Measurements from ENCODE around the gene CAPN2. TPM values are rescaled to one million over a fixed set of nuclear protein-coding genes. Genes with fewer than 3 reads are reported as not detected.

CAPN2 gene
- polyA plus RNA-seq, 1 of the 3 experiments (the other 2 are of a cell fraction), result 208 TPM

DNA sequence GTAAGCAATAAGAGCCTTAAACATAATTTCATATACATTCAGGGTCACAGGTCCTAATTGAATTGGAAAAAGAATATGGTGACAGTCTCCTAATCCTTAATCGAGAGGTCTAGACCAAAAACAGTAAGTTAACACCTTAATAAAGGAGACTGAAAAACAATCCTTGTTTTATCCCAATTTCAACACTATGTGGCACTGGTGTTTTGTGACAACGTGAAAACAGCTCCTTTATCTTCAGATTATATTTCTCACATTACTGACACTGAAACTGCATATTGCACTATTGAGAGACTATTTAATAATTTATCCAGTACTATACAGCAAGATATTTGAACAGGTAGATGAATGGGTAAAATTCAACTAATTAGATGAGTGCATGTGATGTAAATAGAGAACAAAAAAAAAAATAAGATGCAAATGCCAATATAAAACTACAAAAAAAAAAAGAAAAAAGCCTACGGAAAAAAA lies 99.3 kb downstream of the CAPN2 start:
- Histone ChIP-seq H3K27me3 (ENCODE audit: insufficient read depth) (no peaks in the 10 kb centered on the region), H3K4me2 (no peak overlapping the region), H3K4me3 (ENCODE audit: low read depth in 2 of 2, low read length in 1 of 2) (no peak overlapping the region; a peak in 1 of 4 replicates), H3F3A (replicated peaks; ENCODE audit: insufficient read depth) (peaks cover 5% of the 10 kb centered on the region), H3K9ac (no peak overlapping the region), H4K20me1 (ENCODE audit: insufficient read depth) (no peaks in the 10 kb centered on the region), H3K36me3 (replicated peaks in 1 of 2; ENCODE audit: control insufficient read depth in 1 of 2, insufficient read depth in 2 of 2, low read length in 1 of 2) (peaks cover 44 to 49% of the 10 kb centered on the region in 2 experiments), H3K9me3 (0 out of 2 replicates have a peak, but pooled peaks cover 3% of the 10 kb centered on the region), H3K9me2 (no peaks in the 10 kb centered on the region), H2AFZ (ENCODE audit: low read depth) (no peak overlapping the region), H3K4me1 (ENCODE audit: control insufficient read depth in 1 of 2, insufficient read depth in 2 of 2, low read depth in 1 of 2, low read length in 1 of 2) (no peaks in the 10 kb centered on the region), H3K79me2 (ENCODE audit: insufficient read depth) (peaks cover 40% of the 10 kb centered on the region), H3K27ac (ENCODE audit: low read depth in 2 of 2, low read length in 1 of 2) (no peak overlapping the region)
- CTCF ChIA-PET, result interaction anchor here (0.5 to 2.7 kb wide), 24 partner anchors 9 to 532 kb away, joined by 3 to 26 read pairs (median 6); partner anchors contain the start of gene TP53BP2
- WGBS (ENCODE audit: low lambda C conversion rate), result 65% methylated on average over 3 of the region's 3 CpGs
- POLR2A ChIA-PET, result no interaction called here
- TF ChIP-seq, protein P1, sequence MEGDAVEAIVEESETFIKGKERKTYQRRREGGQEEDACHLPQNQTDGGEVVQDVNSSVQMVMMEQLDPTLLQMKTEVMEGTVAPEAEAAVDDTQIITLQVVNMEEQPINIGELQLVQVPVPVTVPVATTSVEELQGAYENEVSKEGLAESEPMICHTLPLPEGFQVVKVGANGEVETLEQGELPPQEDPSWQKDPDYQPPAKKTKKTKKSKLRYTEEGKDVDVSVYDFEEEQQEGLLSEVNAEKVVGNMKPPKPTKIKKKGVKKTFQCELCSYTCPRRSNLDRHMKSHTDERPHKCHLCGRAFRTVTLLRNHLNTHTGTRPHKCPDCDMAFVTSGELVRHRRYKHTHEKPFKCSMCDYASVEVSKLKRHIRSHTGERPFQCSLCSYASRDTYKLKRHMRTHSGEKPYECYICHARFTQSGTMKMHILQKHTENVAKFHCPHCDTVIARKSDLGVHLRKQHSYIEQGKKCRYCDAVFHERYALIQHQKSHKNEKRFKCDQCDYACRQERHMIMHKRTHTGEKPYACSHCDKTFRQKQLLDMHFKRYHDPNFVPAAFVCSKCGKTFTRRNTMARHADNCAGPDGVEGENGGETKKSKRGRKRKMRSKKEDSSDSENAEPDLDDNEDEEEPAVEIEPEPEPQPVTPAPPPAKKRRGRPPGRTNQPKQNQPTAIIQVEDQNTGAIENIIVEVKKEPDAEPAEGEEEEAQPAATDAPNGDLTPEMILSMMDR (IDR thresholded peaks at IDR 0.05), result peak; percentile 69
- TF ChIP-seq TAF1 (IDR thresholded peaks at IDR 0.05; ENCODE audit: borderline replicate concordance, low read depth, low read length), result no peak
- peak; percentile 70 for TF ChIP-seq SMC3 (IDR thresholded peaks at IDR 0.05; ENCODE audit: low read depth, low read length)
- peak; percentile 85 for TF ChIP-seq RAD21 (IDR thresholded peaks at IDR 0.05; ENCODE audit: low read length)
- DNase-seq, result peak; percentile 24

DNA sequence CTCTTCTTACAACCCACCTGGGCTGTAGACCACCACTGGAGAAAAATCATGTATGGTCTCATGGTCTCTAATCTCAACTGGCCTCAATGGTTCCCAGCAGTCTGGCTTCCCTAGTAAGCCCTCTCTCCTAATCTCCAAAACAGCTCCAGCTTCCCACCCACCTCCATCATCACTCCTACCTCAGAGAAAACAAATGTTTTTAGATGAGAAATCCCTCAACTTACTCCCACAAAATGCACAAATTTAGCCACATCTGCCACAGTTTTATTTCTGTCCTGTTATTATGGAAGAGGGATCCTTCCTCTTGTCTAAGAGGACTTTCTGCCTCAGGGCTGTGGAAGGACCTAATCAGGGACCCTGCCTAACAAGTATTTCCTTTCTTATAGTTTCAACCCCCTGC lies 101.3 kb downstream of the CAPN2 start:
- no peaks in the 10 kb centered on the region for H3K27me3 ChIP-seq (ENCODE audit: insufficient read depth)
- no peak for TF ChIP-seq SMC3 (IDR thresholded peaks at IDR 0.05; ENCODE audit: low read depth, low read length)
- TF ChIP-seq, protein P2, sequence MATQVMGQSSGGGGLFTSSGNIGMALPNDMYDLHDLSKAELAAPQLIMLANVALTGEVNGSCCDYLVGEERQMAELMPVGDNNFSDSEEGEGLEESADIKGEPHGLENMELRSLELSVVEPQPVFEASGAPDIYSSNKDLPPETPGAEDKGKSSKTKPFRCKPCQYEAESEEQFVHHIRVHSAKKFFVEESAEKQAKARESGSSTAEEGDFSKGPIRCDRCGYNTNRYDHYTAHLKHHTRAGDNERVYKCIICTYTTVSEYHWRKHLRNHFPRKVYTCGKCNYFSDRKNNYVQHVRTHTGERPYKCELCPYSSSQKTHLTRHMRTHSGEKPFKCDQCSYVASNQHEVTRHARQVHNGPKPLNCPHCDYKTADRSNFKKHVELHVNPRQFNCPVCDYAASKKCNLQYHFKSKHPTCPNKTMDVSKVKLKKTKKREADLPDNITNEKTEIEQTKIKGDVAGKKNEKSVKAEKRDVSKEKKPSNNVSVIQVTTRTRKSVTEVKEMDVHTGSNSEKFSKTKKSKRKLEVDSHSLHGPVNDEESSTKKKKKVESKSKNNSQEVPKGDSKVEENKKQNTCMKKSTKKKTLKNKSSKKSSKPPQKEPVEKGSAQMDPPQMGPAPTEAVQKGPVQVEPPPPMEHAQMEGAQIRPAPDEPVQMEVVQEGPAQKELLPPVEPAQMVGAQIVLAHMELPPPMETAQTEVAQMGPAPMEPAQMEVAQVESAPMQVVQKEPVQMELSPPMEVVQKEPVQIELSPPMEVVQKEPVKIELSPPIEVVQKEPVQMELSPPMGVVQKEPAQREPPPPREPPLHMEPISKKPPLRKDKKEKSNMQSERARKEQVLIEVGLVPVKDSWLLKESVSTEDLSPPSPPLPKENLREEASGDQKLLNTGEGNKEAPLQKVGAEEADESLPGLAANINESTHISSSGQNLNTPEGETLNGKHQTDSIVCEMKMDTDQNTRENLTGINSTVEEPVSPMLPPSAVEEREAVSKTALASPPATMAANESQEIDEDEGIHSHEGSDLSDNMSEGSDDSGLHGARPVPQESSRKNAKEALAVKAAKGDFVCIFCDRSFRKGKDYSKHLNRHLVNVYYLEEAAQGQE (IDR thresholded peaks at IDR 0.05; ENCODE audit: low read depth, low read length), result no peak
- TF ChIP-seq FOXJ3 (CRISPR knock-in tag; IDR thresholded peaks at IDR 0.05), result no peak
- no peak for TF ChIP-seq FOSL2 (IDR thresholded peaks at IDR 0.05; ENCODE audit: borderline replicate concordance, low read depth)
- TF ChIP-seq POLR2AphosphoS5 (IDR thresholded peaks at IDR 0.05; ENCODE audit: low read depth, low read length), result no peak
- TF ChIP-seq CHD2 (IDR thresholded peaks at IDR 0.05; ENCODE audit: low read length, partially characterized antibody), result no peak
- no peak for TF ChIP-seq NRF1 (IDR thresholded peaks at IDR 0.05; ENCODE audit: low read depth, low read length)
- no peak for TF ChIP-seq YY1 (IDR thresholded peaks at IDR 0.05; ENCODE audit: low read depth)
- no peaks in the 10 kb centered on the region for H4K20me1 ChIP-seq (ENCODE audit: insufficient read depth)
- H3K4me3 ChIP-seq (ENCODE audit: low read depth in 2 of 2, low read length in 1 of 2), result no peak overlapping the region
- H2AFZ ChIP-seq (ENCODE audit: low read depth), result no peak overlapping the region
- ChIA-PET CTCF (interaction anchor here (0.6 kb wide), 1 partner anchor 248 kb away, joined by 3 read pairs; no protein-coding TSS in a partner anchor), POLR2A (no interaction called here)
- H3K9me3 ChIP-seq, result no peaks in the 10 kb centered on the region
- H3K4me2 ChIP-seq, result no peak overlapping the region
- H3K9me2 ChIP-seq, result no peaks in the 10 kb centered on the region
- H3K36me3 ChIP-seq (replicated peaks in 1 of 2; ENCODE audit: control insufficient read depth in 1 of 2, insufficient read depth in 2 of 2, low read length in 1 of 2), result peaks cover 26 to 37% of the 10 kb centered on the region in 2 experiments
- H3K4me1 ChIP-seq (ENCODE audit: control insufficient read depth in 1 of 2, insufficient read depth in 2 of 2, low read depth in 1 of 2, low read length in 1 of 2), result no peaks in the 10 kb centered on the region
- H3K9ac ChIP-seq, result no peak overlapping the region
- H3F3A ChIP-seq (replicated peaks; ENCODE audit: insufficient read depth), result peaks cover 5% of the 10 kb centered on the region
- H3K27ac ChIP-seq (ENCODE audit: low read depth in 2 of 2, low read length in 1 of 2), result no peak overlapping the region
- no peak for DNase-seq
- peaks cover 47% of the 10 kb centered on the region for H3K79me2 ChIP-seq (ENCODE audit: insufficient read depth)
